Measurements from ENCODE around the gene LEKR1. TPM values are rescaled to one million over a fixed set of nuclear protein-coding genes. Genes with fewer than 3 reads are reported as not detected.
A peak's percentile ranks its signal among the peaks of the same experiment; 100 is the strongest.

The LEKR1 gene
- total RNA-seq, 1 donor = 0.36 TPM

- Histone ChIP-seq H2AFZ (ENCODE audit: low read length) (no peak overlapping the region), H3K9me3 (ENCODE audit: low read depth, low read length) (no peaks in the 10 kb centered on the region), H3K27me3 (ENCODE audit: insufficient read depth, low read length) (no peaks in the 10 kb centered on the region), H3K4me1 (ENCODE audit: insufficient read depth, low read length) (peaks cover 14% of the 10 kb centered on the region), H3K4me2 (ENCODE audit: insufficient read depth, low read length) (no peak overlapping the region), H4K20me1 (ENCODE audit: insufficient read depth, low read length) (no peaks in the 10 kb centered on the region), H3K36me3 (ENCODE audit: insufficient read depth, low read length) (no peaks in the 10 kb centered on the region), H3K27ac (ENCODE audit: low read depth, low read length) (no peak overlapping the region), H3K79me2 (ENCODE audit: insufficient read depth, low read length) (no peaks in the 10 kb centered on the region), H3K4me3 (ENCODE audit: insufficient read depth, low read length) (no peak overlapping the region)
- TF ChIP-seq CTCF (IDR thresholded peaks at IDR 0.05; ENCODE audit: extremely low read depth, low read depth, low read length) = no peak
- DNase-seq (ENCODE audit: insufficient read length, low spot score, missing footprints) = no peak
These were observed 238.2 kb downstream of the LEKR1 start for GRCh38 chr3:157064402-157064801.

GRCh38 chr3:157065201-157065600 is 239.0 kb downstream of the LEKR1 start:
- Histone ChIP-seq H3K4me2 (ENCODE audit: insufficient read depth, low read length) (no peak overlapping the region), H3K4me1 (ENCODE audit: insufficient read depth, low read length) (peaks cover 18% of the 10 kb centered on the region), H3K4me3 (ENCODE audit: insufficient read depth, low read length) (no peak overlapping the region), H2AFZ (ENCODE audit: low read length) (no peak overlapping the region), H3K27me3 (ENCODE audit: insufficient read depth, low read length) (no peaks in the 10 kb centered on the region), H4K20me1 (ENCODE audit: insufficient read depth, low read length) (no peaks in the 10 kb centered on the region), H3K9me3 (ENCODE audit: low read depth, low read length) (no peaks in the 10 kb centered on the region), H3K27ac (ENCODE audit: low read depth, low read length) (no peak overlapping the region), H3K79me2 (ENCODE audit: insufficient read depth, low read length) (no peaks in the 10 kb centered on the region), H3K36me3 (ENCODE audit: insufficient read depth, low read length) (no peaks in the 10 kb centered on the region)
- no peak for DNase-seq (ENCODE audit: insufficient read length, low spot score, missing footprints)
- TF ChIP-seq CTCF (IDR thresholded peaks at IDR 0.05; ENCODE audit: extremely low read depth, low read depth, low read length) = no peak

GRCh38 chr3:157066335-157067098 is 240.4 kb downstream of the LEKR1 start:
- peak; percentile 87 for DNase-seq (ENCODE audit: insufficient read length, low spot score, missing footprints)
- H3K36me3 ChIP-seq (ENCODE audit: insufficient read depth, low read length) = no peaks in the 10 kb centered on the region
- H3K9me3 ChIP-seq (ENCODE audit: low read depth, low read length) = no peaks in the 10 kb centered on the region
- H3K79me2 ChIP-seq (ENCODE audit: insufficient read depth, low read length) = no peaks in the 10 kb centered on the region
- peak overlapping the region; percentile 18 for H3K4me3 ChIP-seq (ENCODE audit: insufficient read depth, low read length)
- no peak for TF ChIP-seq CTCF (IDR thresholded peaks at IDR 0.05; ENCODE audit: extremely low read depth, low read depth, low read length)
- H3K27ac ChIP-seq (ENCODE audit: low read depth, low read length) = peak overlapping the region; percentile 93
- peak overlapping the region; percentile 68 for H2AFZ ChIP-seq (ENCODE audit: low read length)
- H3K27me3 ChIP-seq (ENCODE audit: insufficient read depth, low read length) = no peaks in the 10 kb centered on the region
- H4K20me1 ChIP-seq (ENCODE audit: insufficient read depth, low read length) = no peaks in the 10 kb centered on the region
- peak overlapping the region; percentile 33 for H3K4me2 ChIP-seq (ENCODE audit: insufficient read depth, low read length)
- H3K4me1 ChIP-seq (ENCODE audit: insufficient read depth, low read length) = peaks cover 27% of the 10 kb centered on the region

- peak overlapping the region; percentile 68 for H2AFZ ChIP-seq (ENCODE audit: low read length)
- H3K27ac ChIP-seq (ENCODE audit: low read depth, low read length) = peak overlapping the region; percentile 93
- H3K79me2 ChIP-seq (ENCODE audit: insufficient read depth, low read length) = no peaks in the 10 kb centered on the region
- peak; percentile 16 for TF ChIP-seq CTCF (IDR thresholded peaks at IDR 0.05; ENCODE audit: extremely low read depth, low read depth, low read length)
- no peak for DNase-seq (ENCODE audit: insufficient read length, low spot score, missing footprints)
- no peaks in the 10 kb centered on the region for H4K20me1 ChIP-seq (ENCODE audit: insufficient read depth, low read length)
- H3K9me3 ChIP-seq (ENCODE audit: low read depth, low read length) = no peaks in the 10 kb centered on the region
- H3K4me2 ChIP-seq (ENCODE audit: insufficient read depth, low read length) = peak overlapping the region; percentile 33
- peaks cover 27% of the 10 kb centered on the region for H3K4me1 ChIP-seq (ENCODE audit: insufficient read depth, low read length)
- H3K4me3 ChIP-seq (ENCODE audit: insufficient read depth, low read length) = peak overlapping the region; percentile 18
- no peaks in the 10 kb centered on the region for H3K27me3 ChIP-seq (ENCODE audit: insufficient read depth, low read length)
- H3K36me3 ChIP-seq (ENCODE audit: insufficient read depth, low read length) = no peaks in the 10 kb centered on the region
These were observed 241.0 kb downstream of the LEKR1 start for GRCh38 chr3:157067114-157067513.
